Astrocyte (in vitro differentiated cells and primary cell): ENCODE data around the gene PEX14.

Source experiments
- CTCF ChIP-seq: IDR thresholded peaks from 2 replicates; pipeline ENCODE4 v1.5.1; 2011; ENCODE audit warnings: low read depth, mild to moderate bottlenecking, inconsistent platforms, low read length, moderate library complexity; ENCODE audit not compliant: insufficient read depth
- EZH2 ChIP-seq: IDR thresholded peaks from 2 replicates; pipeline ENCODE4 v1.6.1; 2012; ENCODE audit warnings: mild to moderate bottlenecking, low read length, inconsistent platforms; ENCODE audit not compliant: insufficient read depth

- TF ChIP-seq CTCF (no peak), EZH2 (no peak)
Measured at GRCh38 chr1:10517677-10517982, 42.9 kb downstream of the PEX14 start.
